Measurements from ENCODE around the gene CMSS1.

DNA sequence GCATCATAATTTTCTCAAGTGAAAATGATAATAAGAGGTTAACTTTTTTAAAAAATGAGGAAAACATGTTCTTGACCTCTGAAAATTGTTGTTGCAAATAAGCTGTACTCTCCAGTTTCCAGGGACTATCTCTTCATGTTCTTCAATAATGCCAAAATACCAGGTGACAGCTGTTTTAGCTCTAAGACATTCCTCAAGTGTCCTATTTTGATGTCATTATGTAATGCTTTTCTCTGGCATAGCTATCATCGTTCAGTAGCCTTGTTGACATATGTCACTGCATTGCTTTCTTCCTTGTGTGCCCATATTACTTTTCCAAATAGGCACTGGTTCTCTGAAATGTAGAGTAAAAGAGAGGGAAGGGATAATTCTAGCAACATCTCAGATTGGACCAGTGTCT lies 302.4 kb downstream of the CMSS1 start:
- TF ChIP-seq, protein P1, sequence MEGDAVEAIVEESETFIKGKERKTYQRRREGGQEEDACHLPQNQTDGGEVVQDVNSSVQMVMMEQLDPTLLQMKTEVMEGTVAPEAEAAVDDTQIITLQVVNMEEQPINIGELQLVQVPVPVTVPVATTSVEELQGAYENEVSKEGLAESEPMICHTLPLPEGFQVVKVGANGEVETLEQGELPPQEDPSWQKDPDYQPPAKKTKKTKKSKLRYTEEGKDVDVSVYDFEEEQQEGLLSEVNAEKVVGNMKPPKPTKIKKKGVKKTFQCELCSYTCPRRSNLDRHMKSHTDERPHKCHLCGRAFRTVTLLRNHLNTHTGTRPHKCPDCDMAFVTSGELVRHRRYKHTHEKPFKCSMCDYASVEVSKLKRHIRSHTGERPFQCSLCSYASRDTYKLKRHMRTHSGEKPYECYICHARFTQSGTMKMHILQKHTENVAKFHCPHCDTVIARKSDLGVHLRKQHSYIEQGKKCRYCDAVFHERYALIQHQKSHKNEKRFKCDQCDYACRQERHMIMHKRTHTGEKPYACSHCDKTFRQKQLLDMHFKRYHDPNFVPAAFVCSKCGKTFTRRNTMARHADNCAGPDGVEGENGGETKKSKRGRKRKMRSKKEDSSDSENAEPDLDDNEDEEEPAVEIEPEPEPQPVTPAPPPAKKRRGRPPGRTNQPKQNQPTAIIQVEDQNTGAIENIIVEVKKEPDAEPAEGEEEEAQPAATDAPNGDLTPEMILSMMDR (IDR thresholded peaks at IDR 0.05) = no peak
- no peak for TF ChIP-seq POLR2A (IDR thresholded peaks at IDR 0.05)
